Measurements from ENCODE around the gene CLEC16A.

CLEC16A gene

DNA sequence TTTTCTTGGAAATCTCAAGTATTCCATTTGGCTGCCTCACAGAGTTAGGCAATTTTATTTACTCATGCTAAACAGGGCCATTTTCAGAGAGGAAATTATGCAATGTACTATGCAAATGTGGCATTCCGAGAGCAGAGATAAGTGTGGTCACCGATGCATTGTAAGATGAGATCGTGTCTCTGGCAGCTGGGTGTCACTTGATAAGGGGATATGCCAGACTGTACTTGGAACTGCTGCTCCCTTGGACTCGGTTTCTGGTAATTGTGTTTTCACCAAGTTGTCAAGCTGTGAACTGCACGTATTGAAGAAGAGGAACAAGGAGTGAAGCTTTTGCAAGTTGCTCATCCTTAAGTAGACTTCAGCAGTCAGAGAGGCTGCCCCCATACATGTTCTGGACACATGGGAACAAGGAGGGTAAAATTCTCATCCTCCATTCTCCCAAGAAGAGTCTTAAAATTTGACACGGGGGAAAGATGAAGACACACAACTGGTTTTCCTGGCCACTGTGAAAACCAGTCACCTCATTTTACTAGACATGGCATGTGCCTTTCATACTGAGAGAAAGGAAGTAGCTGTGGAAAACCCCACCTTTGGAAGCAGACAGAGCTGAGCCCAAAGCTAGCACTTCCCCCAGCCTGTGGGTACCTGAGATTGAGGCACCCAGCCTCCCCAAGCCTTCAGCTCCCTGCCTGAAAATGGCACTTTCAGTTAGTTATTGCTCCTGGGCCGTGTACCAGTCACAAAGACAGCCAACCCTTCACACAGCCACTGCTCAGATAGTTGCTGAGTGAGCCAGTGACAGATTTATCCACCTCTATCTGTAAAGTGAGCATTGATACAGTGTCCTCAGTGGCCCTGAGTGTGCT is 160.9 kb downstream of the CLEC16A start:
- in situ Hi-C loops (cut with MboI; ENCODE audit: low sequenced_read_pairs): no loop called here

DNA sequence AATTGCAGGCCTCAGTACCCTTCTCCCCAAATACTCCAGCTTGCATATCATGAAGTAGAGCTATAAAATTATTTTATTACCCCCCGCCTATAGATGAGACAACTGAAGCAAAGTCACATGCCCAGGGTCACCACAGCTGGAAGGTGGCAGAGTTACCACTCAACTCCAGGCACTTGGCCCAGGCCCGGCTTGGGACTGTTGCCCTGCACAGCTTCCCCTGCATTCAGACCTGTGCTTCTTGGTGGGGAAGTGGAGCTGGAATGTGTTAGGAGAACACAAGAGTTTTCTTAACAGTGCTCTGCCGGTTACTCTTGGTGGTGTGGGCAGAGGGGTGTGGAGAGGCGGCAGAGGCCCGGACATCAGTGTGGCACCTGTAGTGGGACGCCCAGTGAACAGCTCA is 162.4 kb downstream of the CLEC16A start:
- in situ Hi-C loops (cut with MboI; ENCODE audit: low sequenced_read_pairs): no loop called here

DNA sequence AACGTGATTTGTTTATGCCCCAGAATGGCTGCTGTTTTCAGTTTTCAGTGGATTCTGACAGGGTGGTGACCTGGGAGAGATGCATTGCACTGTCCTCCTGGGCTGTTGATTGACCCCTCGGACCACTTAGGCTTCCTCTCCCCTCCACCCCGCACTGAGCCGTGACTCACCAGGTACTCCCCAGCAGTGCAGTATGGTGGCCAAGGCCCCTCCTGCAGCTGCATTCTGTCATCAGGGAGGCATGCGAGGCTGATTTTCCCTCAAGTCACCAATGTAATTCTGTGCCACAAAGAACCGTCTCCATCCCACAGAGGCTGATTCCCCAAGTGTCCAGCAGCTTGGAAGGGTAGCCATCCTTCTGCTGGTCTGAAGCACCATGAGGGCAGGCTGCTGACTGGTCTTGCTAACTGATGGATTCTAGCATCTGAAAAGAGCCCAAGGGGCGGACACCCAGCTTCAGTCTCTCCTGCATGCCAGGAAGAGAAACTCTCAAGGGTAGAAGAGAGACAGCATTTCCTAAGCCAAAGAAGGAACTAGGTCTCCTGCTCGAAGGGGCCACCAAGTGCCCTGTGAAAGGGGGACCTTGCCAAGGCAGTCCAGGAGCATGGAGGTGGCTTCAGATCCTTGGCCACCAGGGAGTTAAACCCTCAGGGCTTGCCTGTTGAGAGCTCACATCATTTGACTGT is 163.6 kb downstream of the CLEC16A start:
- in situ Hi-C loops (cut with MboI; ENCODE audit: low sequenced_read_pairs): no loop called here

DNA sequence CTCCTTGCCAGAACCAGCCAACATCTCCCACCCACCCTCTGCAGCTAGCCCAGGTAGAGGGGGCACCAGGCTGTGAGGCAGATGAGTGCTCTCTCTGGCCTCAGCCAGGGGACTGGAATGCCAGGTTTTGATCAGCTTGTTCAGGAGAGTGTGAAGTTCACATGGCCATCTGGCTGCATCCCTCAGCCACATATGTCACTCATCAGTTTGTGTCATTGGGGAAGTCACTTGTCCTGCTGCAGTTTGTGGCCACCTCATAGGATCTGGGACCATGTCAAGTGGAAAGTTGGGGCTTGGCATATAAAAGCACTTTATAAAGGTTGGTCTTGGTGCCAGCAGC is 164.1 kb downstream of the CLEC16A start:
- in situ Hi-C loops (cut with MboI; ENCODE audit: low sequenced_read_pairs): no loop called here

DNA sequence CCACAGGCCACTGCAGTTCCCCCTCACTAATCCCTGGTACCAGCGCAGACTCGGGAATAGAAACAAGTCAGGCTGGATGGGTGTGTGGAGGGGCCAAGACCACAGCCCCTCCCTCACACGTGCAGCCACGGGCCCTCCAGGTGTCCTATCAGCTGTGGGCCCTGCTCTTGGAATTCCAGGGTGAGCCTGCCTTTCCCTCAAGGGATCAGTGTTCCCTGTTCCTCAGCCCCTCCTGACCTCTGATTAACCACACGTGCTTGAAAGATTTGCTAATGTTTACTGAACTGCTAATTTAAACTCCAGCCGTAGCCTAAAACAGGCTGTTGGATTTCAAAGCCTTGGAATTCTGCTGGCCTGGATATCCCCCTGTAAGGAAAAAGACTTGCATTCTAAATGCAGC is 165.2 kb downstream of the CLEC16A start:
- in situ Hi-C loops (cut with MboI; ENCODE audit: low sequenced_read_pairs): no loop called here

DNA sequence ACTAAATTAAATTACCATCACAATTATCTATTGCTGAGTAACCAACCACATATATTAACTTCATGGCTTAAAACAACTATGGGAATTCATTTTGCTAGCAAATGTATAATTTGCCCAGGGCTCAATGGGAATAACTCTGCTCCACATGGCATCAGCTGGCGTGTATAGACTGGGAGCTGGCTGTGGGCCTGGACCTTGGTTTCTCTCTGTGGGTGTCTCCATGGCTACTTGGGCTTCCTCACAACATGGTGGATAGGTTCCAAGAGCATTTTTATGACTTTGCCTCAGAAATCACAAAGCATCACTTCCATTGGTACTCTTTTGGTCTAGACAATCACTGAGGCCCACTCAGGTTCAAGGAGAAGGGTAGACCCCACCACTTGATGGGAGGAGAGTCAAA is 166.8 kb downstream of the CLEC16A start:
- in situ Hi-C loops (cut with MboI; ENCODE audit: low sequenced_read_pairs): no loop called here

DNA sequence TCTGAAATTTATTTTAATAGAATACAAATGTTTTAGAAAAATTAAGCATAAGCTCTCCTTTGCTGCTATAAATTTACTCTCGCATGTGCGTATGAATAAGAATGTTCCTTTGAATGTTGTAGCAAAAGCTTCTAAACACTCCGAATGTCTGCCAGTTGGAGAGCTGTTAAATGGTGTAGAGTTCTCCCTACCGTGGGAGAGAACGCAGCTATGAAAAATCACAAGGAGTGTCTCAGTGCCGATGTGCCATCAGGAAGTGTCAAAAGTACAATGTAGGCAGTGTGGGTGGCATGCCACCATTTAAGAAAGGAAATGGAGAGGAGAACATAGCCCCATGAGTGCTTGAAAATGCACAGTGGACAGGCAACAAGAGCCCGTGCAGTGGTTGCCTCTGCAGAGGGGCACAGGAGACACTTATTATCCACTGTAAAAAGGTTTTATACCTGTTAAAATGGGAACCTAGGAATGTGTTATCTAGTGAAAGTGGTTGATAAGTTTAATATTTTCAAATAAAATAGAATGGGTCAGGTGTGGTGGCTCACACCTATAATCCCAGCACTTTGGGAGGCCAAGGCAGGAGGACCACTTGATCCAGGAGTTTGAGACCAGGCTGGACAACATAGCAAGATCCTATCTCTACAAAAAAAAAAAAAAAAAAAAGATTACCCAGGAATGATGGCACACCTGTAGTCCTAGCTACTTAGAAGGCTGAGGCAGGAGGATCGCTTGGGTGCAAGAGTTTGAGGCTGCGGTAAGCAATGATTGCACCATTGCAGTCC is 167.7 kb downstream of the CLEC16A start:
- in situ Hi-C loops (cut with MboI; ENCODE audit: low sequenced_read_pairs): no loop called here

DNA sequence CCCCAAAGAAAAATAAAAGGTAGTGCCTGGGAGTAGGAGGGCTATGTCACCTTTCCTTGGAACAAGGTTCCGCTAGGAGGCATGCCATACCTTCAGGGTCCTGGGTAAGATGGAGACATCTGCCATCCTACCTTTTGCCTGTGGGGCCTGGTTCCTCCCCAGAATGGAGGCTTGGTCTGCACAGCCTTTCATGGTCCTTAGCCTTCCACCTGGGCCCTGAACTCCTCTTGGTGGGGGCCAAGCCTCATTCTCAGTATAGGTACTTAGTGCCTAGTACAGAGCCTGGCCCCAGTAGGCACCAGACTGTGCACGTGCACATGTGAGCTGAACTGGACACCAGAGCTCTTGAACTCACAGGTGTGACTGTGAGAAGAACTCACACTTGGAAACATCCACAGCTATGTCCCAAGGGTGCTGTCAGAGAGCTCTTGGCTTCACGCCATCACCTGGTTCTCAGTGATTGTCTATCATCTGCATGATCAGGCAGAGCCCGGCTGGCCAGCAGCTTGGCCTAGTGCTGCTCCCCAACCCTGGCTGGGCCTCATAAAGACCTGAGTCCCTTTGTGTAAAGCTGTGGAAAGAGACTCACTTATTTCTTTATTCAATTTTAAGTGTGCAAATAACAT is 168.5 kb downstream of the CLEC16A start:
- in situ Hi-C loops (cut with MboI; ENCODE audit: low sequenced_read_pairs): no loop called here

DNA sequence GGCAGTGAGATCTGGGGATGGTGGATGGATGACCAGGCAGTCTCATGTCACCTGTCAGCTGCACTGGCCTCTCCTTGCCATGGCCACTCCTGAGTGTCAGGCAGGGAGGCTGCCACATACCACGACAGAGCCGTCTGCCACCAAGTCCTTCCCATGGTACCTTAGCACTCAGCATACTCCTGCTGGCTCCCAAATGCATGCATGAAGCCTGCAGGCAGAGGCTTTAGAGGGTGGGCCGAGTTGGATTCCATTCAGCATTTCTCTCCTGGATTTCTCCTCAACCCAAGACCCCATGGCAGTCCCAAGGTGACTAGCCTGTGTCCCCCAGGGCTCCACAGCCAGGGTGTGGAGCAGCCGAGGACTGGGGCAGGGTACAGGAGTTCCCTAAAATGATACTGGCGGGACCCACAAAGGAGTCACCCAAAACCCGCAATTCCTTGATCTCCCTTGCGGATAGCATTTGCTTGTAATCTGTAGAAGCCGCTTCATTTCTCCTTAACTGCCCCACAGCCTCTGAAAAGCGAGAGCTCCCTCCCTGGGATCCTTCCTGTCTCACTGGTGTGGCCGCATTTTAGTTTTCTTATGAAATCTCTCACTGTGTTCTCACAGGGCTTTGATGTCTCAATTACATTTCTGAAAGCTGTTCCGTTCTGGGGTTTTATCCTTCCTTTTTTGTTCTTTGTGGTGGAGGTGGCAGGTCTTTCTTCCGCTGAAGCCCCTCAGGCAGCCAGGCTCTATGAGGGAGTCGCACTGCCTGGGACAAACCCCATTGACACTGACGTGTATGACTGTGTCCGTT is 170.2 kb downstream of the CLEC16A start:
- in situ Hi-C loops (cut with MboI; ENCODE audit: low sequenced_read_pairs): no loop called here

DNA sequence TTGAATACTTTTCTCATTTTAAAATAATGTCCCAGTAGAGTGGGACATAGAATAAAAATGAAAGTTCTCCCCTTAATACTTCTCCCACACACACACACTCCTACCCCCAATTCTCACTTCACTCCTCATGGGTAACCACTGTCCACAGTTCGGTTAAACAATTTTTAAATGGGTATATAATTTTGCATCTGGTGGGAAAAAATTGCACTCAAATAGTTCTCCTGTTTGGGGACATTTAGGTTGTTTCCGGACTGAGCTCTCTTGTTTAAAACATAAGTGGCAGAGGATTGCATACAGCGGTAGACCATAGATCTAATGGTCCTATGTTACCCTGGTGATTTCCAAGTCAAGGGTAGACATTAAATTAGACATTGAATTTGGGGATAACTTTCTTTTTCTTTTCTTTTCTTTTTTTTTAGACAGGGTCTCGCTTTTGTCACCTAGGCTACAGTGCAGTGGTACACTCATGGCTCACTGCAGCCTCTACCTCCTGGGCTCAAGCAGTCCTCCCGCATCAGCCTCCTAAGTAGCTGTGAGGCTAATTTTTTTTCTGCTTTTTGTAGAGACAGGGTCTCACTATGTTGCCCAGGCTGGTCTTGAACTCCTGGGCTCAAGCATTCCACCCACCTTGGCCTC is 173.3 kb downstream of the CLEC16A start:
- in situ Hi-C loops (cut with MboI; ENCODE audit: low sequenced_read_pairs): no loop called here

DNA sequence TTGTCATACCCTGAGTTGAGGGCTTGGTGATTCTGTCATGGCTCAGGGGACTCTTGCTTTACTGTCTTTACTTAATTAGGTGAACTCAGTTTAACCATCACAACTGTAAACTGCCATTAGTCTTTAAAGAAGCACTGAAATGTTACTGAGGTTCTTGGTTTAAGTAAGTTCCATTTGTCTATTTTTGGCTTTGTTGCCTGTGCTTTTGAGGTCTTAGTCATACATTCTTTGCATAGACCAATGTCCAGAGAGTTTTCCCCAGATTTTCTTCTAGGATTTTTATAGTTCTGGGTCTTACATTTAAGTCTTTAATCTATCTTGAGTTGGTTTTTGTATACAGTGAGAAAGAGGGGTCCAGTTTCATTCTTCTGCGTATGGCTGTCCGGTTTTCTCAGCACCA is 174.1 kb downstream of the CLEC16A start:
- in situ Hi-C loops (cut with MboI; ENCODE audit: low sequenced_read_pairs): no loop called here

DNA sequence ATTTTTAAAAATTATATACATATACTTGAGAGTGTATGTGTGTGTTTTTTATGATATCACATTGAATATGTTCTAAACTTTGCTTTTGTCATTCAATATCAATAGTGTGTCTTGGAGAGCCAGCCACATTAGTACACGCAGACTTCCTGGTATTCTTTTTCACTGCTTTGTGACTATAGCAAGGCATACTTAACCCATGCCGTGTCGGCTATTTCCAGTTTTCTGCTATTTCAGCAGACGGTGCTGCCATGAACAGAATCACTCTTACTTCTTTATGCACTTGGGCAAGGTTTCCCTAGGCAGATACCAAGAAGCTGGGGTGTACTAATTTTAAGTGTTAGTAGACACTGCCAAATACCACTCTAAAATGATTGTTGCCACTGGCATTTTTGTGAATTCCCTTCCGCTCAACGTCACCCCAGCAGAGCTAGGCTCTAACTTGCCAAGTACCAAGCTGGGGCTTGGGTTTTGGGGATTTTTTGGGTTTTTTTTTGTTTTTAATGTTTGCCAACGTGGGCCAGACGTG is 176.8 kb downstream of the CLEC16A start:
- in situ Hi-C loops (cut with MboI; ENCODE audit: low sequenced_read_pairs): no loop called here

DNA sequence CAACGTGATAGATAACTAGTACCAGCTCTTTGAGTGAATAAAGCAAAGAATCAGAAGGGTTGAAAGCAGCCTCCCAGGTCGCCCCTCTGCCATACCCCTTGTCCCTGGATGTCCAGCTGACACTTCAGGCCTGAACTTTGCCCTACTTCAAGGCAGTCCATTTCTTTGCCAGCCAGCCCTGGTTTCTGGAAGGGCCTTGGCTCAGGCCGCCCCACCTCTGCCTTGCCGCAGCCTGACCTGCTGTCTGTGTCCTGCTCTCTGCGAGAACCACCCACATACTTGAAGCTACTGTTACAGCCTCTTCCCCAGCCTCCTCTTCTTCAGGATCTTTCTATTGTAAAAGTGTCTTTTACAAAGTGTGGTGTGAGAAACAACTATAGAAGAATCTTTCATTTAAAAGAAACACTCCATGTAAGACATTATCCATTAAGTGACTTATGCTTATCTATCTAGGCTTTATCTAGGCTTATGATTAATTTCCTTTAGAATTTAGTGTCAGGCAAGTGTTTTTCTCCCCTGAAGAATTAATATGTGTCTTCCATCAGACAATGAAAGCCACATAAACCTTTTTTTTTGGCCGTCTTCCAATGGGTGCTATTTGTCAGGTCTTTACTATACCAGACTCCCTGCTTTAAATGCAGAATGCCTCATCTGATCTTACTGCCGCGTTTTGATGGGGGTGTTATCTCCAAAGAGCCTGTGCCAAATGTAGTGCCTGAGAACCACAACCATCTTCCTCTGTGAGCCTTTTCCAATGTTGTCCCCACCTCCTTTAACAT is 177.7 kb downstream of the CLEC16A start:
- in situ Hi-C loops (cut with MboI; ENCODE audit: low sequenced_read_pairs): no loop called here

DNA sequence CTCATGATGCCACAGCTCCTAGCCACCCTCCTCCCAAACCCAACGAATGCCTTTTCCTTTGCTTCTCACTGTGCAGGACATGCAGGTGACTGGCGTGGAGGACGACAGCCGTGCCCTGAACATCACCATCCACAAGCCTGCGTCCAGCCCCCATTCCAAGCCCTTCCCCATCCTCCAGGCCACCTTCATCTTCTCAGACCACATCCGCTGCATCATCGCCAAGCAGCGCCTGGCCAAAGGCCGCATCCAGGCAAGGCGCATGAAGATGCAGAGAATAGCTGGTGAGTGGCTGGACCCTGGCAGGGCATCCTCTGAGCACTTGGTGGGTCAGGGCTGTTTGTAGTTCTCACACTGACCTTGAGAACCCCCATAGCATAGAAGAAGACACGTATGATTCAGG is 179.3 kb downstream of the CLEC16A start:
- in situ Hi-C loops (cut with MboI; ENCODE audit: low sequenced_read_pairs): no loop called here

DNA sequence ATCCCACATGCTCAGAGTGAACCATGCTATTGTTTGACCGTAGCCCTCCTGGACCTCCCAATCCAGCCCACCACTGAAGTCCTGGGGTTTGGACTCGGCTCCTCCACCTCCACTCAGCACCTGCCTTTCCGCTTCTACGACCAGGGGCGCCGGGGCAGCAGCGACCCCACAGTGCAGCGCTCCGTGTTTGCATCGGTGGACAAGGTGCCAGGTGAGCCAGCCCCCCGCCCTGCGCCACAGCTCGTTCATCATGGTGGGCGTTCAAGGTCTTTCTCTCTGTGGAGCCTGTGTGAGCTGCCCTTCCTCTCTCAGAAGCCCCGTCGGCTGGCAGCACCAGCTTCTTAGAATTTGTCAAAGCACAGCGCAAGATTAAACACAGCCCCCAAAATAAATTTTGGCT is 181.6 kb downstream of the CLEC16A start:
- in situ Hi-C loops (cut with MboI; ENCODE audit: low sequenced_read_pairs): no loop called here

DNA sequence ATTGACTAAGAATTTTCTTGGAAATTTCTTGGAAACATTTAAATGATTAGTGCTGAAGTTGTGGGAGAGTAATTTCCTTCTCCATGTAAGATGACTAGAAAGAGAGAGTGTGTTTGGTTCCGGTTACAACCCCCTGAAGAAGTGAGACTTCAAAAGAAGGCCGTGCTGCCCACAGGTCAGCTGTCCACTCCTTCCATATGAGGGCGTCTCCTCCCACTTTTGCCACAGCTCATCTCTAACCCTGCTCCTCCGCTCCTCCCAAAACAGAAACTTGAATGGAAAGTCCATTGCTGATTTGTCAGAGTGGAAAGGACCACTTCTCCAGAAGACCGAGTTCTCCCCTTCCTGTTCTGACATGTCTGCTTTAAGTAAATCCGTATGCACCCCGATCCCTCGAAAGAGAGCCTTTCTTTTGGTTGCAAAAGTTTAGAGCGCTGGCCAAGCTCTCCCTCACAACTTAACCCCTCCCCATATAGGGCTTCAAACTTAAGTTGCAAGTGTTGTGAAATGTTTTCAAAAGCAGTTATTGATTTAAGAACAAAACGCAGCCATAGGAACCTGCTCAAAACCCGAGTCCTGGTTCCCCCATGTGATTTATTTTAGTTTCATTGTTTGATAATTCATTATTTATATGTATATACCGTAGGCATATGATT is 182.2 kb downstream of the CLEC16A start:
- in situ Hi-C loops (cut with MboI; ENCODE audit: low sequenced_read_pairs): no loop called here

DNA sequence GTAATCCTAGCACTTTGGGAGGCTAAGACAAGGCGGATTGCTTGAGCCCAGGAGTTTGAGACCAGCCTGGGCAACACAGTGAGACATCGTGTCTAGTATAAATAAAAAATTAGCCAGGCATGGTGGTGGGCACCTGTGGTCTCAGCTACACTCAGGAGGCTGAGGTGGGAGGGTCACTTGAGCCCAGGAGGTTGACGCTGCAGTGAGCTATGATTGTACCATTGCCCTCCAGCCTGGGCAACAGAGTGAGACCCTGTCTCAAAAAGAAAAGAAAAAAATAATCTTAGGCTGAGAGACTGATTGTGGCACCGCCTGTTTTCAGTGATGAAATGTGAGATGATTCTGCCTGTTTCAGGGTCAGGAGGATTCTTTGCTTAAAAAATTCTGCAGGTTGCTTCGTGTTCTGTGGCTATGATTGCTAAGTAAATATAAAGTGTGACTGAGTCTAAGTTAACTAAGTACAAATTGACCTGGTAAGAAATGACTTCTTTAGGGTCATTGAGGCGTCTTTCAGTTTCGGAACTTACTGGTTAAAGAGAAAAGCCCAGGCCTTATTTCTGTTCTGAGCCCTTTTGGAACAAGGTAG is 183.3 kb downstream of the CLEC16A start:
- in situ Hi-C loops (cut with MboI; ENCODE audit: low sequenced_read_pairs): no loop called here

Measured in HL-60/S4 treated with phorbol 12-myristate 13-acetate at 8.2 ng/mL for 4 days and 3 days (cell line).